SK-N-SH (cell line): ENCODE data around the gene CDK11B. TPM values are rescaled to one million over a fixed set of nuclear protein-coding genes. Genes with fewer than 3 reads are reported as not detected.

ENCODE experiments used
- CTCF ChIA-PET: fragments of 300-600, 350-600 bp; formaldehyde crosslinking; extraction: SDS; loops from one replicate; lab custom pipeline; 2021; lab: Yijun Ruan, JAX
- POLR2A ChIA-PET: fragments of 350-600 bp; sonication (Branson Sonifier 250); formaldehyde crosslinking; extraction: SDS; loops from one replicate; lab custom pipeline; 2020; ENCODE audit warnings: antibody characterized with exemption, inconsistent platforms; lab: Yijun Ruan, JAX
- DNase-seq: peaks from one replicate; pipeline ENCODE4 v3.0.0; 2012
- H2AFZ ChIP-seq: fragments of 200-600 bp; sonication (generic); 2 replicates; pipeline ENCODE4 v1.8.1; 2016; ENCODE audit warnings: antibody characterized with exemption, mild to moderate bottlenecking, low read depth
- H3F3A ChIP-seq: fragments of 200-600 bp; sonication (generic); replicated peaks from 2 replicates; pipeline ENCODE3; 2016; ENCODE audit warnings: antibody characterized with exemption, mild to moderate bottlenecking; ENCODE audit not compliant: insufficient read depth
- H3K27ac ChIP-seq, 2 experiments: fragments of 200-500 bp in 1 of 2; fragments of 200-600 bp in 1 of 2; sonication (Bioruptor generic) in 1 of 2; sonication (generic), shearing (Covaris generic) in 1 of 2; 2 replicates each; pipeline versions ENCODE4 v1.5.1 to v1.6.1; 2014 to 2016; ENCODE audit warnings: low read depth in 2 of 2, inconsistent platforms in 1 of 2, low read length in 1 of 2, mild to moderate bottlenecking in 1 of 2, mixed read lengths in 1 of 2
- H3K27me3 ChIP-seq: fragments of 200-600 bp; sonication (generic), shearing (Covaris generic); 2 replicates; pipeline ENCODE4 v1.6.1; 2016; ENCODE audit warnings: mixed run types; ENCODE audit not compliant: insufficient read depth
- H3K36me3 ChIP-seq, 2 experiments: fragments of 200-500 bp in 1 of 2; fragments of 200-600 bp in 1 of 2; sonication (Bioruptor generic) in 1 of 2; sonication (generic) in 1 of 2; replicated peaks in 1 of 2; 2 replicates each; pipeline versions ENCODE3 to v1.5.1; 2014 to 2016; ENCODE audit warnings: low read length in 1 of 2, mild to moderate bottlenecking in 1 of 2; ENCODE audit not compliant: insufficient read depth in 2 of 2, control insufficient read depth in 1 of 2
- H3K4me1 ChIP-seq, 2 experiments: fragments of 200-500 bp in 1 of 2; fragments of 200-600 bp in 1 of 2; sonication (Bioruptor generic) in 1 of 2; sonication (generic), shearing (Covaris generic) in 1 of 2; 2 replicates each; pipeline versions ENCODE4 v1.5.1 to v1.6.1; 2014 to 2016; ENCODE audit warnings: low read depth in 1 of 2, low read length in 1 of 2, mixed run types in 1 of 2; ENCODE audit not compliant: insufficient read depth in 2 of 2, control insufficient read depth in 1 of 2
- H3K4me2 ChIP-seq: fragments of 200-600 bp; sonication (generic), shearing (Covaris generic); 2 replicates; pipeline ENCODE4 v1.6.1; 2017; ENCODE audit warnings: mixed run types
- H3K4me3 ChIP-seq, 2 experiments: fragments of 200-500 bp in 1 of 2; fragments of 200-600 bp in 1 of 2; sonication (Bioruptor generic) in 1 of 2; sonication (generic), shearing (Covaris generic) in 1 of 2; 2 replicates each; pipeline versions ENCODE4 v1.5.1 to v1.8.1; 2014 to 2016; ENCODE audit warnings: low read depth in 2 of 2, inconsistent platforms in 1 of 2, low read length in 1 of 2, mild to moderate bottlenecking in 1 of 2, mixed read lengths in 1 of 2, moderate library complexity in 1 of 2
- H3K79me2 ChIP-seq: fragments of 200-600 bp; sonication (generic); 2 replicates; pipeline ENCODE4 v1.8.1; 2017; ENCODE audit warnings: mild to moderate bottlenecking; ENCODE audit not compliant: insufficient read depth
- H3K9ac ChIP-seq: fragments of 200-600 bp; sonication (generic); 2 replicates; pipeline ENCODE4 v1.6.1; 2017; ENCODE audit warnings: mixed run types
- H3K9me2 ChIP-seq: fragments of 200-600 bp; sonication (generic); 2 replicates; pipeline ENCODE4 v1.6.1; 2017; ENCODE audit warnings: mixed run types
- H3K9me3 ChIP-seq: fragments of 200-600 bp; sonication (generic); 2 replicates; pipeline ENCODE4 v1.6.1; 2017; ENCODE audit warnings: mixed run types, mild to moderate bottlenecking, moderate library complexity
- H4K20me1 ChIP-seq: fragments of 200-600 bp; sonication (generic); 2 replicates; pipeline ENCODE4 v1.6.1; 2017; ENCODE audit warnings: mild to moderate bottlenecking, mixed run types; ENCODE audit not compliant: insufficient read depth
- CHD2 ChIP-seq: fragments of 150-350 bp; IDR thresholded peaks from 2 replicates; pipeline ENCODE4 v1.6.1; 2018; ENCODE audit warnings: low read length; ENCODE audit not compliant: partially characterized antibody
- ELF1 ChIP-seq: IDR thresholded peaks from 2 replicates; pipeline ENCODE4 v1.4.0; 2012
- EZH2phosphoT487 ChIP-seq: fragments of 200-600 bp; sonication (generic); IDR thresholded peaks from 2 replicates; pipeline ENCODE4 v1.6.1; 2017; ENCODE audit warnings: low read depth, mixed run types, mild to moderate bottlenecking, antibody characterized with exemption, moderate library complexity, borderline replicate concordance
- FOSL2 ChIP-seq: IDR thresholded peaks from 2 replicates; pipeline ENCODE4 v1.4.0; 2012; ENCODE audit warnings: low read depth, mild to moderate bottlenecking, moderate library complexity, borderline replicate concordance
- FOXJ3 ChIP-seq: sonication (generic); formaldehyde crosslinking; IDR thresholded peaks from 2 replicates; pipeline ENCODE4 v1.5.1; 2020; ENCODE audit warnings: mild to moderate bottlenecking, missing genetic modification reagents
- FOXM1 ChIP-seq: IDR thresholded peaks from 2 replicates; pipeline ENCODE4 v1.4.0; 2012; ENCODE audit warnings: low read depth, mild to moderate bottlenecking
- GABPA ChIP-seq: IDR thresholded peaks from 2 replicates; pipeline ENCODE4 v1.4.0; 2012; ENCODE audit warnings: low read depth, mild to moderate bottlenecking
- JUND ChIP-seq: IDR thresholded peaks from 2 replicates; pipeline ENCODE4 v1.4.0; 2012
- POLR2AphosphoS5 ChIP-seq: IDR thresholded peaks from 2 replicates; pipeline ENCODE4 v1.6.1; 2012; ENCODE audit warnings: low read depth, low read length
- REST ChIP-seq: IDR thresholded peaks from 2 replicates; pipeline ENCODE4 v1.6.1; 2012; ENCODE audit warnings: mild to moderate bottlenecking, low read depth, low read length, moderate library complexity
- SIN3A ChIP-seq: IDR thresholded peaks from 2 replicates; pipeline ENCODE4 v1.6.1; 2012; ENCODE audit warnings: low read depth, mild to moderate bottlenecking, low read length, moderate library complexity, borderline replicate concordance
- TCF12 ChIP-seq: IDR thresholded peaks from 2 replicates; pipeline ENCODE4 v1.4.0; 2012
- TEAD4 ChIP-seq: IDR thresholded peaks from 2 replicates; pipeline ENCODE4 v1.4.0; 2012; ENCODE audit warnings: mild to moderate bottlenecking, borderline replicate concordance; ENCODE audit not compliant: insufficient read depth
- USF2 ChIP-seq: fragments of 150-350 bp; IDR thresholded peaks from 2 replicates; pipeline ENCODE4 v1.6.1; 2017; ENCODE audit warnings: antibody characterized with exemption, low read length, low read depth, borderline replicate concordance
- YY1 ChIP-seq: IDR thresholded peaks from 2 replicates; pipeline ENCODE4 v1.4.0; 2012; ENCODE audit warnings: low read depth, mild to moderate bottlenecking
- WGBS: methylation state at CpG from one replicate; pipeline ENCODE4 v1.1.6; 2017; ENCODE audit warnings: low lambda C conversion rate; 5-methylcytosine and 5-hydroxymethylcytosine counted together
- polyA plus RNA-seq, 3 experiments: library from polyadenylated mRNA; depleted of rRNA; stranded (reverse); fragments of >200 nt; gene quantifications; 2 replicates each; pipeline ENCODE4 v1.2.3, GENCODE V29; 2012
- TF ChIP-seq, protein P1 (sequence below): fragments of 200-600 bp; sonication (generic); IDR thresholded peaks from 2 replicates; pipeline ENCODE4 v1.6.1; 2017; ENCODE audit warnings: antibody characterized with exemption, mild to moderate bottlenecking, moderate library complexity
- TF ChIP-seq, protein P2 (sequence below): IDR thresholded peaks from 2 replicates; pipeline ENCODE4 v1.4.0; 2012; ENCODE audit warnings: low read depth, borderline replicate concordance
- TF ChIP-seq, protein P3 (sequence below): IDR thresholded peaks from 2 replicates; pipeline ENCODE4; 2012

Gene CDK11B
- polyA plus RNA-seq, 1 of the 3 experiments (the other 2 are of a cell fraction), result 15.0 TPM

- TF ChIP-seq POLR2AphosphoS5 (no peak), EZH2phosphoT487 (no peak), SIN3A (no peak), YY1 (no peak), TCF12 (no peak), USF2 (no peak), GABPA (no peak), FOXJ3 (CRISPR knock-in tag) (no peak), JUND (no peak), FOXM1 (no peak), TEAD4 (no peak), REST (no peak), FOSL2 (no peak), ELF1 (no peak), CHD2 (no peak)
- TF ChIP-seq, protein P1, sequence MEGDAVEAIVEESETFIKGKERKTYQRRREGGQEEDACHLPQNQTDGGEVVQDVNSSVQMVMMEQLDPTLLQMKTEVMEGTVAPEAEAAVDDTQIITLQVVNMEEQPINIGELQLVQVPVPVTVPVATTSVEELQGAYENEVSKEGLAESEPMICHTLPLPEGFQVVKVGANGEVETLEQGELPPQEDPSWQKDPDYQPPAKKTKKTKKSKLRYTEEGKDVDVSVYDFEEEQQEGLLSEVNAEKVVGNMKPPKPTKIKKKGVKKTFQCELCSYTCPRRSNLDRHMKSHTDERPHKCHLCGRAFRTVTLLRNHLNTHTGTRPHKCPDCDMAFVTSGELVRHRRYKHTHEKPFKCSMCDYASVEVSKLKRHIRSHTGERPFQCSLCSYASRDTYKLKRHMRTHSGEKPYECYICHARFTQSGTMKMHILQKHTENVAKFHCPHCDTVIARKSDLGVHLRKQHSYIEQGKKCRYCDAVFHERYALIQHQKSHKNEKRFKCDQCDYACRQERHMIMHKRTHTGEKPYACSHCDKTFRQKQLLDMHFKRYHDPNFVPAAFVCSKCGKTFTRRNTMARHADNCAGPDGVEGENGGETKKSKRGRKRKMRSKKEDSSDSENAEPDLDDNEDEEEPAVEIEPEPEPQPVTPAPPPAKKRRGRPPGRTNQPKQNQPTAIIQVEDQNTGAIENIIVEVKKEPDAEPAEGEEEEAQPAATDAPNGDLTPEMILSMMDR, result no peak
- TF ChIP-seq, protein P2, sequence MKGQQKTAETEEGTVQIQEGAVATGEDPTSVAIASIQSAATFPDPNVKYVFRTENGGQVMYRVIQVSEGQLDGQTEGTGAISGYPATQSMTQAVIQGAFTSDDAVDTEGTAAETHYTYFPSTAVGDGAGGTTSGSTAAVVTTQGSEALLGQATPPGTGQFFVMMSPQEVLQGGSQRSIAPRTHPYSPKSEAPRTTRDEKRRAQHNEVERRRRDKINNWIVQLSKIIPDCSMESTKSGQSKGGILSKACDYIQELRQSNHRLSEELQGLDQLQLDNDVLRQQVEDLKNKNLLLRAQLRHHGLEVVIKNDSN, result no peak
- TF ChIP-seq, protein P3, sequence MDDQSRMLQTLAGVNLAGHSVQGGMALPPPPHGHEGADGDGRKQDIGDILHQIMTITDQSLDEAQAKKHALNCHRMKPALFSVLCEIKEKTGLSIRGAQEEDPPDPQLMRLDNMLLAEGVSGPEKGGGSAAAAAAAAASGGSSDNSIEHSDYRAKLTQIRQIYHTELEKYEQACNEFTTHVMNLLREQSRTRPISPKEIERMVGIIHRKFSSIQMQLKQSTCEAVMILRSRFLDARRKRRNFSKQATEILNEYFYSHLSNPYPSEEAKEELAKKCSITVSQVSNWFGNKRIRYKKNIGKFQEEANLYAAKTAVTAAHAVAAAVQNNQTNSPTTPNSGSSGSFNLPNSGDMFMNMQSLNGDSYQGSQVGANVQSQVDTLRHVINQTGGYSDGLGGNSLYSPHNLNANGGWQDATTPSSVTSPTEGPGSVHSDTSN, result no peak
- Histone ChIP-seq H3F3A (no peaks in the 10 kb centered on the region), H2AFZ (no peak overlapping the region), H3K9me3 (no peaks in the 10 kb centered on the region), H3K27me3 (no peaks in the 10 kb centered on the region), H3K9me2 (no peaks in the 10 kb centered on the region), H3K27ac (no peak overlapping the region), H3K4me2 (no peak overlapping the region), H3K79me2 (peaks cover 28% of the 10 kb centered on the region), H3K36me3 (no peaks in the 10 kb centered on the region), H3K9ac (no peak overlapping the region), H4K20me1 (peaks cover 10% of the 10 kb centered on the region), H3K4me3 (no peak overlapping the region), H3K4me1 (peaks cover 0 to 17% of the 10 kb centered on the region in 2 experiments; a peak in 1 of 4 replicates)
- POLR2A ChIA-PET, result interaction anchor here (0.7 kb wide), 1 partner anchor 12 kb away, joined by 5 read pairs; no protein-coding TSS in a partner anchor
- no peak for DNase-seq
- CTCF ChIA-PET, result no interaction called here
- WGBS, result 89% methylated on average over 3 of the region's 3 CpGs
Observed at GRCh38 chr1:1612104-1612400, 46.8 kb downstream of the CDK11B start.
